Parathyroid adenoma (tissue), 2 donors: ENCODE results near the gene MMP3.

Source experiments
- H2AFZ ChIP-seq: fragments of 300-600 bp; sonication (generic); one replicate; pipeline ENCODE4 v1.7.0; 2017; ENCODE audit warnings: antibody characterized with exemption, mild to moderate bottlenecking
- H3K27ac ChIP-seq: fragments of 300-600 bp; sonication (generic); one replicate; pipeline ENCODE4 v1.7.0; 2017
- H3K27me3 ChIP-seq: fragments of 300-600 bp; sonication (generic); one replicate; pipeline ENCODE4 v1.7.0; 2017; ENCODE audit warnings: low read length; ENCODE audit not compliant: control insufficient read depth, insufficient read depth
- H3K36me3 ChIP-seq: fragments of 300-600 bp; sonication (generic); one replicate; pipeline ENCODE4 v1.7.0; 2017; ENCODE audit warnings: low read length; ENCODE audit not compliant: control insufficient read depth, insufficient read depth
- H3K4me1 ChIP-seq: fragments of 300-600 bp; sonication (generic); one replicate; pipeline ENCODE4 v1.7.0; 2017; ENCODE audit warnings: control low read depth
- H3K4me2 ChIP-seq: fragments of 300-600 bp; sonication (generic); one replicate; pipeline ENCODE4 v1.7.0; 2017; ENCODE audit warnings: low read length
- H3K4me3 ChIP-seq: fragments of 300-600 bp; sonication (generic); one replicate; pipeline ENCODE4 v1.7.0; 2017; ENCODE audit warnings: low read depth, low read length
- H3K79me2 ChIP-seq: fragments of 300-600 bp; sonication (generic); one replicate; pipeline ENCODE4 v1.7.0; 2017; ENCODE audit warnings: control low read depth
- H3K9ac ChIP-seq: fragments of 300-600 bp; sonication (generic); one replicate; pipeline ENCODE4 v1.7.0; 2017; ENCODE audit warnings: mild to moderate bottlenecking
- H3K9me3 ChIP-seq: fragments of 300-600 bp; sonication (generic); one replicate; pipeline ENCODE4 v1.7.0; 2017; ENCODE audit warnings: low read length; ENCODE audit not compliant: control insufficient read depth
- TF ChIP-seq, protein P1 (sequence below): fragments of 300-600 bp; sonication (generic); IDR thresholded peaks from one replicate; pipeline ENCODE4 v1.7.0; 2017; ENCODE audit warnings: antibody characterized with exemption, mild to moderate bottlenecking
- donor health status: primary hyperparathyroidism.

Gene MMP3

GRCh38 chr11:102791271-102792036 is 52.0 kb downstream of the MMP3 start:
- Histone ChIP-seq H3K4me2 (no peak overlapping the region), H3K4me3 (no peak overlapping the region), H3K9ac (no peak overlapping the region), H3K4me1 (no peaks in the 10 kb centered on the region), H3K79me2 (no peaks in the 10 kb centered on the region), H3K36me3 (no peaks in the 10 kb centered on the region), H3K9me3 (no peaks in the 10 kb centered on the region), H3K27ac (no peak overlapping the region), H3K27me3 (no peaks in the 10 kb centered on the region), H2AFZ (no peak overlapping the region)
- TF ChIP-seq, protein P1, sequence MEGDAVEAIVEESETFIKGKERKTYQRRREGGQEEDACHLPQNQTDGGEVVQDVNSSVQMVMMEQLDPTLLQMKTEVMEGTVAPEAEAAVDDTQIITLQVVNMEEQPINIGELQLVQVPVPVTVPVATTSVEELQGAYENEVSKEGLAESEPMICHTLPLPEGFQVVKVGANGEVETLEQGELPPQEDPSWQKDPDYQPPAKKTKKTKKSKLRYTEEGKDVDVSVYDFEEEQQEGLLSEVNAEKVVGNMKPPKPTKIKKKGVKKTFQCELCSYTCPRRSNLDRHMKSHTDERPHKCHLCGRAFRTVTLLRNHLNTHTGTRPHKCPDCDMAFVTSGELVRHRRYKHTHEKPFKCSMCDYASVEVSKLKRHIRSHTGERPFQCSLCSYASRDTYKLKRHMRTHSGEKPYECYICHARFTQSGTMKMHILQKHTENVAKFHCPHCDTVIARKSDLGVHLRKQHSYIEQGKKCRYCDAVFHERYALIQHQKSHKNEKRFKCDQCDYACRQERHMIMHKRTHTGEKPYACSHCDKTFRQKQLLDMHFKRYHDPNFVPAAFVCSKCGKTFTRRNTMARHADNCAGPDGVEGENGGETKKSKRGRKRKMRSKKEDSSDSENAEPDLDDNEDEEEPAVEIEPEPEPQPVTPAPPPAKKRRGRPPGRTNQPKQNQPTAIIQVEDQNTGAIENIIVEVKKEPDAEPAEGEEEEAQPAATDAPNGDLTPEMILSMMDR, result no peak

GRCh38 chr11:102788334-102788995 is 54.9 kb downstream of the MMP3 start:
- no peaks in the 10 kb centered on the region for H3K27me3 ChIP-seq

More at GRCh38 chr11:102788334-102788995, 54.9 kb downstream of the MMP3 start:
- Histone ChIP-seq H2AFZ (no peak overlapping the region), H3K9ac (no peak overlapping the region), H3K79me2 (no peaks in the 10 kb centered on the region), H3K4me2 (no peak overlapping the region), H3K4me1 (no peaks in the 10 kb centered on the region), H3K9me3 (no peaks in the 10 kb centered on the region), H3K4me3 (no peak overlapping the region), H3K36me3 (no peaks in the 10 kb centered on the region), H3K27ac (no peak overlapping the region)
- TF ChIP-seq, protein P1, result no peak
